ENCODE measurements around the gene SLC9A9.

Gene SLC9A9

GRCh38 chr3:143480344-143480743 lies 367.9 kb downstream of the SLC9A9 start:
- no peak overlapping the region for H3K9ac ChIP-seq (ENCODE audit: low read length)
- no peaks in the 10 kb centered on the region for H3K4me1 ChIP-seq (ENCODE audit: insufficient read depth, low read length)
- H3K9me3 ChIP-seq (ENCODE audit: low read length) = no peaks in the 10 kb centered on the region
- H3K36me3 ChIP-seq (ENCODE audit: insufficient read depth, low read length) = no peaks in the 10 kb centered on the region
- H3K4me3 ChIP-seq (ENCODE audit: low read depth in 1 of 2, low read length in 2 of 2) = no peak overlapping the region
- no peak overlapping the region for H3K27ac ChIP-seq (ENCODE audit: low read depth, low read length)
- H3K27me3 ChIP-seq (ENCODE audit: control insufficient read depth in 1 of 2, insufficient read depth in 2 of 2, low read length in 2 of 2) = no peaks in the 10 kb centered on the region

DNA sequence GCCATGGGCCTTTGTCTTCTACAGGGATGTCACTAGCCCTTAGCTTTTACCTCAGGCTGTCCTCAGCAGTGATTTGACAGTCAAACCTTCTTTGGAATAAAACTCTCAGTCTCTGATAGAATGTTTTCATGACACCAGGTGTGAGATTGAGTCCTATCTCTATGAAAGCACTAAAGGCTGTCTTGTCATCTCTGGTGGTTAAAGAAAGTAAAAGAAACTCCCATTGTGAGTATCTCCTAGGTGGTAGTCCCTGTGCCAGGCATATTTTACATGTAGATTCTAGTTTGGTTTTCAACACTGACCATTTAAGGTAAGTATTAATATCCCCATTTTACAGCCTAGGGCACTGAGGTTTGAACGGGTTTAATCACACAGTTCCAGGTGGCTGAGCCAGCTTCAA lies 368.5 kb downstream of the SLC9A9 start:
- Histone ChIP-seq H3K4me3 (ENCODE audit: low read depth in 1 of 2, low read length in 2 of 2) (no peak overlapping the region), H3K9me3 (ENCODE audit: low read length) (no peaks in the 10 kb centered on the region), H3K27ac (ENCODE audit: low read depth, low read length) (no peak overlapping the region), H3K36me3 (ENCODE audit: insufficient read depth, low read length) (no peaks in the 10 kb centered on the region), H3K4me1 (ENCODE audit: insufficient read depth, low read length) (no peaks in the 10 kb centered on the region), H3K27me3 (ENCODE audit: control insufficient read depth in 1 of 2, insufficient read depth in 2 of 2, low read length in 2 of 2) (no peaks in the 10 kb centered on the region), H3K9ac (ENCODE audit: low read length) (no peak overlapping the region)

DNA sequence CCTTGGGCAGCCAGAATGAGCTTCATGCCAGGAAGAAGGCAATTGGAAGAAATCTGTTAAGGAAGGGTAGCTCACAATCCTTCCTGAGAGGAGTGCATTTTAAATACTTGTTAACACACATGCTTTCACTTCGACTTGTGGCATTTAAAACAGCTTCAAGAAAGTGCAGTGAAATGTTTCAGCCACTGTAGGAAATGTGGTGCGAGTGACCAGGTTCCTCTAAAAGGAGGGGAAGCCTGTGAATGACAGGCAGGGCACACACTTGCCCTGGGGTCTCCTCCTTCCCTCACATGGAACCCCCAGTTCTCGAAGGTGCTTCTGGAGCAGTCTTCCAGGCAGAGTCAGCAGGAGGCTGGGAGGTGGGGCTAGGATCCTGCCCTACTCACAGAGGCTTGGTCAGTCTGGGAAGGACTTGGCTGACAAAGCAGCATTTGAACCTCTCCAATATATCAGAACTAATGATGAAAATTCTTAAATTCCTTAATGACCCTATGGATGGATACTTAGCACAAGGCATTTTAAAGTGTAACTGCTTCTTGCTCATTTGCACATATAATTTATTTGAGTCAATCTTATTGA lies 370.1 kb downstream of the SLC9A9 start:
- no peaks in the 10 kb centered on the region for H3K9me3 ChIP-seq (ENCODE audit: low read length)
- H3K9ac ChIP-seq (ENCODE audit: low read length) = no peak overlapping the region
- no peaks in the 10 kb centered on the region for H3K36me3 ChIP-seq (ENCODE audit: insufficient read depth, low read length)
- H3K27ac ChIP-seq (ENCODE audit: low read depth, low read length) = no peak overlapping the region
- H3K4me1 ChIP-seq (ENCODE audit: insufficient read depth, low read length) = no peaks in the 10 kb centered on the region
- H3K27me3 ChIP-seq (ENCODE audit: control insufficient read depth in 1 of 2, insufficient read depth in 2 of 2, low read length in 2 of 2) = no peaks in the 10 kb centered on the region
- H3K4me3 ChIP-seq (ENCODE audit: low read depth in 1 of 2, low read length in 2 of 2) = no peak overlapping the region

GRCh38 chr3:143476965-143477640 lies 371.2 kb downstream of the SLC9A9 start:
- H3K4me3 ChIP-seq (ENCODE audit: low read depth in 1 of 2, low read length in 2 of 2) = no peak overlapping the region
- H3K36me3 ChIP-seq (ENCODE audit: insufficient read depth, low read length) = no peaks in the 10 kb centered on the region
- no peaks in the 10 kb centered on the region for H3K4me1 ChIP-seq (ENCODE audit: insufficient read depth, low read length)
- no peaks in the 10 kb centered on the region for H3K27me3 ChIP-seq (ENCODE audit: control insufficient read depth in 1 of 2, insufficient read depth in 2 of 2, low read length in 2 of 2)
- no peak overlapping the region for H3K27ac ChIP-seq (ENCODE audit: low read depth, low read length)
- H3K9me3 ChIP-seq (ENCODE audit: low read length) = no peaks in the 10 kb centered on the region
- no peak overlapping the region for H3K9ac ChIP-seq (ENCODE audit: low read length)

GRCh38 chr3:143475981-143476380 lies 372.3 kb downstream of the SLC9A9 start:
- Histone ChIP-seq H3K4me1 (ENCODE audit: insufficient read depth, low read length) (no peaks in the 10 kb centered on the region), H3K36me3 (ENCODE audit: insufficient read depth, low read length) (no peaks in the 10 kb centered on the region), H3K27me3 (ENCODE audit: control insufficient read depth in 1 of 2, insufficient read depth in 2 of 2, low read length in 2 of 2) (no peaks in the 10 kb centered on the region), H3K9ac (ENCODE audit: low read length) (no peak overlapping the region), H3K27ac (ENCODE audit: low read depth, low read length) (no peak overlapping the region), H3K4me3 (ENCODE audit: low read depth in 1 of 2, low read length in 2 of 2) (no peak overlapping the region), H3K9me3 (ENCODE audit: low read length) (no peaks in the 10 kb centered on the region)

DNA sequence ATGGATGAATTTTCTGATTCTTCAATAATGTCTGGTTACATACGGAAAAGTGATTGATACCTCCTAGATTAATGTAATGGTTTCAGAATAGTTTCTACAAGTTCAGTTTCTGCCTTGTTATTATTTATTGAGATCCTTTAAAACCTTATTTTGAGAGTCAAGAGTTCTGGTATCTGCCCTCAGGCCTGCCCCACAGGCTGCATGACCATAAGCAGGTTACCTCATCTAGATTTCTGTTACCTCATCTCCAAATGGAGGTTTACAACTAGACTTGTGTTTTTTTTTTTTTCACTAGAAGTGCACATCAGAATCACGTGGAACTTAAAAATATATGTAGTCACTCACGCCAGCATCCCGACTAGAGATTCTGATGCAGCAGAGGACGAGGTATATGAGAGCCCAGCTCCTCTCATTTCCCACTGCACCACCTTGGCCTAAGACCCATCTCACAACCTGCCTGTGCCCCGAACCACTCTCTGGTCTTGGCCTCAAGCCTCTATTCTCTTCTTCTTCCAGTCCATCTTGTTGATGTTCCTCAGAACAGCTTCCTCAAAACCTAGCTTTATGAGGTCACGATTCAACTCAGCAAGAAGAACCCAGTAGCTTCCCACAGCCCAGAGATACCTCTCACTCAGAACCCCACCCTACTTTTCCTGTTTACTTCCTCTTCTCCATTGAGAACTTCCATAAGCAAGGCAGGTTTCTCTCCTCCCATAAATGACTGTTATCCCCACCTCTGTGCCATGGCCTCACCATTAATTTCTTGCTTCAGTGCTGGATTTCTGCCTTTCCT lies 375.3 kb downstream of the SLC9A9 start:
- H3K4me1 ChIP-seq (ENCODE audit: insufficient read depth, low read length) = no peaks in the 10 kb centered on the region
- no peak overlapping the region for H3K4me3 ChIP-seq (ENCODE audit: low read depth in 1 of 2, low read length in 2 of 2)
- no peak overlapping the region for H3K27ac ChIP-seq (ENCODE audit: low read depth, low read length)
- no peaks in the 10 kb centered on the region for H3K27me3 ChIP-seq (ENCODE audit: control insufficient read depth in 1 of 2, insufficient read depth in 2 of 2, low read length in 2 of 2)
- no peaks in the 10 kb centered on the region for H3K9me3 ChIP-seq (ENCODE audit: low read length)
- H3K9ac ChIP-seq (ENCODE audit: low read length) = no peak overlapping the region
- H3K36me3 ChIP-seq (ENCODE audit: insufficient read depth, low read length) = no peaks in the 10 kb centered on the region

- Histone ChIP-seq H3K9me3 (ENCODE audit: low read length) (no peaks in the 10 kb centered on the region), H3K4me1 (ENCODE audit: insufficient read depth, low read length) (no peaks in the 10 kb centered on the region), H3K27me3 (ENCODE audit: control insufficient read depth in 1 of 2, insufficient read depth in 2 of 2, low read length in 2 of 2) (no peaks in the 10 kb centered on the region), H3K27ac (ENCODE audit: low read depth, low read length) (no peak overlapping the region), H3K4me3 (ENCODE audit: low read depth in 1 of 2, low read length in 2 of 2) (no peak overlapping the region), H3K36me3 (ENCODE audit: insufficient read depth, low read length) (no peaks in the 10 kb centered on the region), H3K9ac (ENCODE audit: low read length) (no peak overlapping the region)
These were observed 376.6 kb downstream of the SLC9A9 start for GRCh38 chr3:143471705-143472104.

GRCh38 chr3:143469159-143469558 lies 379.1 kb downstream of the SLC9A9 start:
- Histone ChIP-seq H3K4me1 (ENCODE audit: insufficient read depth, low read length) (no peaks in the 10 kb centered on the region), H3K4me3 (ENCODE audit: low read depth in 1 of 2, low read length in 2 of 2) (no peak overlapping the region), H3K9ac (ENCODE audit: low read length) (no peak overlapping the region), H3K27ac (ENCODE audit: low read depth, low read length) (no peak overlapping the region), H3K27me3 (ENCODE audit: control insufficient read depth in 1 of 2, insufficient read depth in 2 of 2, low read length in 2 of 2) (no peaks in the 10 kb centered on the region), H3K36me3 (ENCODE audit: insufficient read depth, low read length) (no peaks in the 10 kb centered on the region), H3K9me3 (ENCODE audit: low read length) (no peaks in the 10 kb centered on the region)

DNA sequence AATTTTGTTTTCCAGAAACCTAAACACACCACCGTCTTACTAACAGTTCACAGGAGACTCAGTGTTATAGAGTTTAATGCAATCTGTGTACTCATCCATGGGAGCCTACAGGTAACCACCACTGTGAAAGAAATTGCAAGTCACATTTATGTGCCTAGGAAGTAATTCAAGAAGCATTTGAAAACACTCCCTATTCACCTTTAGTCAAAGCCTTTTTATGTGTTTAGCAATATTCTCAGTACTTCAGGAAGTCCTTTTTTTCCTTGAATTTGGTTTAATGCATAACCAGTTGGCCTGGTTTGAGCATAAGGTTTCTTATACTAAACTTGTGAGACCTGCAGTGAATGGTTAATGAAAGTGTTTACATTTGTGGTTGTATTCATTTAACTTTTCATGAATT lies 382.6 kb downstream of the SLC9A9 start:
- Histone ChIP-seq H3K9me3 (ENCODE audit: low read length) (no peaks in the 10 kb centered on the region), H3K9ac (ENCODE audit: low read length) (no peak overlapping the region), H3K27ac (ENCODE audit: low read depth, low read length) (no peak overlapping the region), H3K4me3 (ENCODE audit: low read depth in 1 of 2, low read length in 2 of 2) (no peak overlapping the region), H3K4me1 (ENCODE audit: insufficient read depth, low read length) (no peaks in the 10 kb centered on the region), H3K36me3 (ENCODE audit: insufficient read depth, low read length) (no peaks in the 10 kb centered on the region), H3K27me3 (ENCODE audit: control insufficient read depth in 1 of 2, insufficient read depth in 2 of 2, low read length in 2 of 2) (no peaks in the 10 kb centered on the region)

DNA sequence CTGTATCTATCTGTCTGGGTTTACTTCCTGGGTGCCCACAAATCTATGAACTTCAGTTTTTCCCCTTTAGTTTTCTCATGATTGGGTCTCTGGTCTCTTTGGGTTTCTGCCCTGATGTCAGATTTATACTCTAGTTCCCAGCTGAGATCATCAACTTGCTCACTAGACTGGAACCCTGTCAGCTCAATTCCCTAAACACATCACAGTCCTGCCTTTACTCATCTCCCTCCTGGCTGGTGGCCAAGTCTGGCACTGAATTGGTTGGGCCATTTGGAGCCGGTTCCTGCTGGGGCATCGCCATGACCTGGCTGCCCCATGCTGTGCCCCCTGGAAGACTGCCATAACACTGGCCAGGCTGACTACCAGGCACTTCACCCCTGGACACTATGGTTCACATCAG lies 383.4 kb downstream of the SLC9A9 start:
- H3K4me3 ChIP-seq (ENCODE audit: low read depth in 1 of 2, low read length in 2 of 2) = no peak overlapping the region
- no peak overlapping the region for H3K9ac ChIP-seq (ENCODE audit: low read length)
- no peak overlapping the region for H3K27ac ChIP-seq (ENCODE audit: low read depth, low read length)
- H3K4me1 ChIP-seq (ENCODE audit: insufficient read depth, low read length) = no peaks in the 10 kb centered on the region
- H3K27me3 ChIP-seq (ENCODE audit: control insufficient read depth in 1 of 2, insufficient read depth in 2 of 2, low read length in 2 of 2) = no peaks in the 10 kb centered on the region
- H3K9me3 ChIP-seq (ENCODE audit: low read length) = no peaks in the 10 kb centered on the region
- H3K36me3 ChIP-seq (ENCODE audit: insufficient read depth, low read length) = no peaks in the 10 kb centered on the region

GRCh38 chr3:143455480-143455879 lies 392.8 kb downstream of the SLC9A9 start:
- Histone ChIP-seq H3K9ac (ENCODE audit: low read length) (no peak overlapping the region), H3K9me3 (ENCODE audit: low read length) (no peaks in the 10 kb centered on the region), H3K36me3 (ENCODE audit: insufficient read depth, low read length) (no peaks in the 10 kb centered on the region), H3K4me3 (ENCODE audit: low read depth in 1 of 2, low read length in 2 of 2) (no peak overlapping the region), H3K27ac (ENCODE audit: low read depth, low read length) (no peak overlapping the region), H3K27me3 (ENCODE audit: control insufficient read depth in 1 of 2, insufficient read depth in 2 of 2, low read length in 2 of 2) (no peaks in the 10 kb centered on the region), H3K4me1 (ENCODE audit: insufficient read depth, low read length) (no peaks in the 10 kb centered on the region)
